Keratinocyte (primary cell): ENCODE measurements around the gene SCP2.

Experiments
- EZH2 ChIP-seq: IDR thresholded peaks from one replicate; pipeline ENCODE4 v1.6.1; 2012; ENCODE audit warnings: inconsistent platforms, mild to moderate bottlenecking, low read length, moderate library complexity
- TF ChIP-seq, protein P1 (sequence below), 3 experiments: IDR thresholded peaks in 1 of 3; conservative IDR thresholded peaks in 1 of 3; optimal IDR thresholded peaks in 1 of 3; 2 replicates in 2 of 3; 3 replicates in 1 of 3; pipeline versions ENCODE3 to v1.5.1; 2011; ENCODE audit warnings: low read length in 3 of 3, mild to moderate bottlenecking in 3 of 3, moderate library complexity in 2 of 3, control low read depth in 1 of 3, inconsistent platforms in 1 of 3; ENCODE audit not compliant: insufficient read depth in 2 of 3; ENCODE audit errors: extremely low read depth in 1 of 3

DNA sequence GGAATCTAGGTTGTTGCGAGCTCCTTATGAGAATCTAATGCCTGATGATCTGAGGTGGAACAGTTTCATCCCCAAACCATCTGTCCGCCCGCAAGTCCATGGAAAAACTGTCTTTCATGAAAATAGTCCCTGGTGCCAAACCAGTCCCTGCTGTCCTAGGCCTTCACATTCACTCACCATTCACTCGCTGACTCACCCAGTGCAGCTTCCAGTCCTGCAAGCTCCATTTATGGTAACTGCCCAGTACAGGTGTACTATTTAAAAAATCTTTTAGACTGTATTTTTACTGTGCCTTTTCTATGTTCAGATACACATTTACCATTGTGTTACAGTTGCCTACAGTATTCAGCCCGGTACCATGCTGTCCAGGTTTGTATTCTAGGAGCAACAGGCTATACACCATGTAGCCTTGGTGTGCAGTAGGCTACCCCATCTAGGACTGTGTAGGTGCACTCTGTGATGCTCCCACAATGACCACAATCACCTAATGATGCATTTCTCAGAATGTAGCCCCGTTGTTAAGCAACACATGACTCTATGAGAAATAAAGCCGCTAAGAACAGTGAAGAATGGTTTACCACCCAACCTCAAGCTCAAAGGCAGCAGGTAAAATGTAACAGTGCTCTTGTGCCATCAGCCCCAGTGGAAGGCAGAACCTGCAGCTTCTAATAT lies 7.9 kb upstream of the SCP2 start:
- TF ChIP-seq, protein P1, sequence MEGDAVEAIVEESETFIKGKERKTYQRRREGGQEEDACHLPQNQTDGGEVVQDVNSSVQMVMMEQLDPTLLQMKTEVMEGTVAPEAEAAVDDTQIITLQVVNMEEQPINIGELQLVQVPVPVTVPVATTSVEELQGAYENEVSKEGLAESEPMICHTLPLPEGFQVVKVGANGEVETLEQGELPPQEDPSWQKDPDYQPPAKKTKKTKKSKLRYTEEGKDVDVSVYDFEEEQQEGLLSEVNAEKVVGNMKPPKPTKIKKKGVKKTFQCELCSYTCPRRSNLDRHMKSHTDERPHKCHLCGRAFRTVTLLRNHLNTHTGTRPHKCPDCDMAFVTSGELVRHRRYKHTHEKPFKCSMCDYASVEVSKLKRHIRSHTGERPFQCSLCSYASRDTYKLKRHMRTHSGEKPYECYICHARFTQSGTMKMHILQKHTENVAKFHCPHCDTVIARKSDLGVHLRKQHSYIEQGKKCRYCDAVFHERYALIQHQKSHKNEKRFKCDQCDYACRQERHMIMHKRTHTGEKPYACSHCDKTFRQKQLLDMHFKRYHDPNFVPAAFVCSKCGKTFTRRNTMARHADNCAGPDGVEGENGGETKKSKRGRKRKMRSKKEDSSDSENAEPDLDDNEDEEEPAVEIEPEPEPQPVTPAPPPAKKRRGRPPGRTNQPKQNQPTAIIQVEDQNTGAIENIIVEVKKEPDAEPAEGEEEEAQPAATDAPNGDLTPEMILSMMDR (optimal IDR thresholded peaks at IDR 0.05 in 1 of 3, IDR thresholded peaks at IDR 0.05 in 1 of 3, conservative IDR thresholded peaks at IDR 0.05 in 1 of 3; ENCODE audit: extremely low read depth in 1 of 3, insufficient read depth in 2 of 3, low read length in 3 of 3), result no peak
- TF ChIP-seq EZH2, result no peak
